Right atrium auricular region (tissue), 2 donors: ENCODE results near the gene P4HTM. TPM values are rescaled to one million over a fixed set of nuclear protein-coding genes. Genes with fewer than 3 reads are reported as not detected.

Source experiments
- DNase-seq: peaks from one replicate; pipeline ENCODE4 v3.0.0-alpha.2; 2019; ENCODE audit warnings: low spot score
- H3K27ac ChIP-seq, 2 donors: fragments of 200-600 bp; sonication (generic); 1 replicate in 1 of 2; 2 replicates in 1 of 2; pipeline ENCODE4 v1.5.1; 2016 to 2019
- H3K27me3 ChIP-seq, 2 donors: fragments of 200-600 bp; sonication (generic); one replicate each; pipeline versions ENCODE4 v1.5.1 to v1.6.0; 2017 to 2019
- H3K36me3 ChIP-seq: fragments of 200-600 bp; sonication (generic); one replicate; pipeline ENCODE4 v1.5.1; 2016
- H3K4me1 ChIP-seq, 2 donors: fragments of 200-600 bp; sonication (generic); one replicate each; pipeline versions ENCODE4 v1.5.1 to v1.6.0; 2017 to 2019
- H3K4me3 ChIP-seq, 2 donors: fragments of 200-600 bp; sonication (generic); 1 replicate in 1 of 2; 2 replicates in 1 of 2; pipeline ENCODE4 v1.5.1; 2017 to 2019; ENCODE audit warnings: mild to moderate bottlenecking in 1 of 2, moderate library complexity in 1 of 2
- H3K9me3 ChIP-seq, 2 donors: fragments of 200-600 bp; sonication (generic); one replicate each; pipeline ENCODE4 v1.5.1; 2019
- total RNA-seq, 2 donors: library from RNA; depleted of rRNA; stranded (reverse); fragments of >200 nt; gene quantifications; one replicate each; pipeline ENCODE4 v1.1.0, GENCODE V29; 2016
- TF ChIP-seq, protein P1 (sequence below), 2 donors: fragments of 200-600 bp; sonication (generic); IDR thresholded peaks; one replicate each; pipeline ENCODE4 v1.5.1; 2019; ENCODE audit warnings: antibody characterized with exemption in 2 of 2

Gene P4HTM
- total RNA-seq, 2 donors from 2014 or later, result 40.5 to 45.4 TPM

DNA sequence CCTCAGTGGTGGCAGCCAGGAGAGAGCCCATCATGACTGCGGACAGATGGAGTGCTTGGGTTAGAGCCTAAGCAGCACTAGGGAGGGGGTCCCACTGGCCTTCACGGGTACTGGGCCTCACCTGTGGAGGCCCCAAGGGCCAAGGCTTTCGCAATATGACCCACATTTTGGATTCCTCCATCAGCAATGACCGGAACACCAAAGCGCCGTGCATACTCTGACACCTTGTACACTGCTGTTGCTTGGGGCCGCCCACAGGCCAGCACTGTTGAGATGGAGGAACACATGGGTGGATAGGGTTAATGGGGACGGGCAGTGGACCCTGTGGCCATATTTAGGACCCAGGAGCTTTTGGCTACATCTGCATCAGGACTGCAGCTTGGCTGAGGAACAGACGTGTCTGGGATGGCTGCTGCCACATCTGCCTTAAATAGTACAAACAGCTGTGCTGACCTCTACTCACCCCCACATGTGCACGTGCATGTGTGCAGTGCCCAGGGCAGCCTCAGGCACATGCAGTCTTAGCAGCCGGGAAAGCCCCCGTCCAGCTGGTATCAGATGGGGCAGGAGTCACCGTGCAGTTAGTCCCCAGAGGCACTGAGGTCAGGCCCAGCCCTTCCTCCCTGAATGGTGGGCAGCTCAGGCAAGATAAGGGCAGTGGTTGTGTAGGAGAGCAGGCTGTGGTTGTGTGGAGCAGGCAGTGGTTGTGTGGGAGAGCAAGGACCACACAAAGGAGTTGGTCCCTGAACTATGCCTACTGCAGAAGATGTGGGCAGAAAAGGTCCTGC, 35.2 kb downstream of the P4HTM start:
- Histone ChIP-seq H3K9me3 (no peaks in the 10 kb centered on the region), H3K36me3 (peaks cover 42% of the 10 kb centered on the region), H3K4me1 (peaks cover 0 to 49% of the 10 kb centered on the region in 2 donors), H3K27ac (no peak overlapping the region), H3K4me3 (no peak overlapping the region), H3K27me3 (no peaks in the 10 kb centered on the region)
- DNase-seq, result no peak
- TF ChIP-seq, protein P1, sequence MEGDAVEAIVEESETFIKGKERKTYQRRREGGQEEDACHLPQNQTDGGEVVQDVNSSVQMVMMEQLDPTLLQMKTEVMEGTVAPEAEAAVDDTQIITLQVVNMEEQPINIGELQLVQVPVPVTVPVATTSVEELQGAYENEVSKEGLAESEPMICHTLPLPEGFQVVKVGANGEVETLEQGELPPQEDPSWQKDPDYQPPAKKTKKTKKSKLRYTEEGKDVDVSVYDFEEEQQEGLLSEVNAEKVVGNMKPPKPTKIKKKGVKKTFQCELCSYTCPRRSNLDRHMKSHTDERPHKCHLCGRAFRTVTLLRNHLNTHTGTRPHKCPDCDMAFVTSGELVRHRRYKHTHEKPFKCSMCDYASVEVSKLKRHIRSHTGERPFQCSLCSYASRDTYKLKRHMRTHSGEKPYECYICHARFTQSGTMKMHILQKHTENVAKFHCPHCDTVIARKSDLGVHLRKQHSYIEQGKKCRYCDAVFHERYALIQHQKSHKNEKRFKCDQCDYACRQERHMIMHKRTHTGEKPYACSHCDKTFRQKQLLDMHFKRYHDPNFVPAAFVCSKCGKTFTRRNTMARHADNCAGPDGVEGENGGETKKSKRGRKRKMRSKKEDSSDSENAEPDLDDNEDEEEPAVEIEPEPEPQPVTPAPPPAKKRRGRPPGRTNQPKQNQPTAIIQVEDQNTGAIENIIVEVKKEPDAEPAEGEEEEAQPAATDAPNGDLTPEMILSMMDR (IDR thresholded peaks at IDR 0.05), result no peak

DNA sequence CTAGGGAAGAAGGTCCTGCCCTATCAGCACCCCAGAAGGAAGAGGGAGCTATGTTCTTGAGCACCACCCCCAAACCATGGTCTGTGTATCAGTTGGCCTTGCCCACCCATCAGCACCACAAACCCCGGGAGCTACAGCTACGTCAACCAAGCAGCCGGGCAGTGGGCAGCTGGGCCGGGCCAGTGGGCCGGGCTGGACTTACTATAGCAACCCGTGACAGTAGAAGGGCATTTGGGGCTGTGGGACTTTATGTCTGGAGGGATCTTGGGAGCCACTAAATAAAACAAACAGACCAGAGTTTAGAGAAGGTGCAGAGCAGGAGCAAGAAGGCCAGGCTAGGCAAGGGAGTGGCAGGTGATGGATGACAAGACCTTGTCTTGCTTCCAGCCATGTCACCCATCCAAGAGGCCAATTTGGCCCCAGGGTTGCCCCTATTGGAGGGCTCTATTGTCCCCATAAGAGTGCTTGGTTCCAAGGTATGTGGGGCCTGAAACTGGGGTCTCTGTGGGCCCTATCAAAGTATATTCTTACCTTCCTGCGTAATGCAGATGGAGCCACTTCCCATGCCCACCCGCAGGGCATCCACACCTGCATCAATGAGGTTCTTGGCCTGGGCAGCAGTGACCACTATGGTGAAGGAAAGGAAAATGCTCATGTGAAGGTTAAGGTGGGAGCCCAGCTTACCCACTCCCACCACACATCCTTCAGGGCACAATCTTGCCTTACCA, 35.9 kb downstream of the P4HTM start:
- no peak for DNase-seq
- no peak overlapping the region for H3K4me3 ChIP-seq
- no peaks in the 10 kb centered on the region for H3K27me3 ChIP-seq
- TF ChIP-seq, protein P1 (IDR thresholded peaks at IDR 0.05), result no peak
- no peaks in the 10 kb centered on the region for H3K9me3 ChIP-seq
- peaks cover 50% of the 10 kb centered on the region for H3K36me3 ChIP-seq
- H3K27ac ChIP-seq, result no peak overlapping the region
- H3K4me1 ChIP-seq, result peaks cover 0 to 42% of the 10 kb centered on the region in 2 donors

DNA sequence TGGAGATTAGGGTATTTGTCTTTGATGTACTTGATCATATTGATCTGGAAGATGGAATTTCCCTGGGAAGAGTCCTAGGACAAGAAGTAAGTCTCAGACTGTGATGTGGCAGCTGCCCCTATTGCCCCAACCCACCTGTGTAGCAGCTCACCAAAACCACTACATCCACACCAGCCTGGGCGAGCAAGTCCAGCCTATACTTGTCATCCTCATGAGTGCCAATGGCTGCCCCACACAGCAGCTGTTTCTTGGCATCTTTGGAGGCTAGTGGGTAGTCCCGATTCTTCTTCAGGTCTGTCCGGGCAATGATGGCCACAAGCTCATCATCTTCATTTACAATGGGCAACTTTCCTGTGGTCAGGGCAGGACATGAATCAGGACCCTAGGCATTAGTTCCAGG, 36.5 kb downstream of the P4HTM start:
- Histone ChIP-seq H3K27ac (no peak overlapping the region), H3K9me3 (no peaks in the 10 kb centered on the region), H3K36me3 (peaks cover 56% of the 10 kb centered on the region), H3K4me1 (peaks cover 0 to 40% of the 10 kb centered on the region in 2 donors), H3K4me3 (no peak overlapping the region), H3K27me3 (no peaks in the 10 kb centered on the region)
- no peak for DNase-seq
- TF ChIP-seq, protein P1 (IDR thresholded peaks at IDR 0.05), result no peak

DNA sequence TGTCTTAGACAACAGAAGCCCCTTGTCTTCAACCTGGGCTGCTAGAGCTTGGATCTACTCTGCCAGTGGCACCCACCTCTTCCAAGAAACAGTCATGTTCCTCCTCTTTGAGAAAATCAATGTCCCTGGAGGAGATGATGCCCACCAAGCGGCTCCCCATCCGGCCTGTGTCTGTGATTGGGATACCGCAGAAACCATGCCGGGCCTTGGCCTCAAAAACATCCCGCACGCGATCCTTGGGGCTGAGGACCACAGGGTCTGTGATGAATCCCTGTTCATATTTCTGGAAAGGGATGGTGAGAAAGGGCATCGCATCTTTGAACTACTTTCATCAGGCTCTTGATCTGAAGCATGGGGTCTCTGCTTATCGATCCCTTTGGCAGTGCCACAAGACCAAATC, 37.6 kb downstream of the P4HTM start:
- H3K27ac ChIP-seq, result peak overlapping the region; percentile 96 to 98
- H3K36me3 ChIP-seq, result peaks cover 67% of the 10 kb centered on the region
- peaks cover 0 to 37% of the 10 kb centered on the region in 2 donors for H3K4me1 ChIP-seq
- TF ChIP-seq, protein P1 (IDR thresholded peaks at IDR 0.05), result no peak
- no peaks in the 10 kb centered on the region for H3K27me3 ChIP-seq
- DNase-seq, result no peak
- H3K9me3 ChIP-seq, result no peaks in the 10 kb centered on the region
- no peak overlapping the region for H3K4me3 ChIP-seq

DNA sequence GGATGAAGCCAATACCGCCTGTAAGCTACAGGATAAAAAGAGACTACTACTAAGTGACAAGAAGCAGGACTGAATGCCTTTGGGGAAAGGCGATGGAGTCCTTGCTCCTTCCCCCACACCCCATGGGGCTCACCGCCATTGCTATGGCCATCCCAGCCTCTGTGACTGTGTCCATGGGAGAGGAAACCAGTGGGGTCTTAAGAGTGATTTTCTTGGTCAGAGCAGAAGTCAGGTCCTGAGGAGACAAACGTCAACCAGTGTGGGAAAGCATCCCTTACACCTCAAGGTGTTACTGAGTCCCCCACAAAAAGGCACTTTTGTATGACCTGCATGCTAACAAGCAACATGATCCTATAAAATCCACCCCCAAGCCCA, 38.2 kb downstream of the P4HTM start:
- H3K4me1 ChIP-seq, result peaks cover 0 to 31% of the 10 kb centered on the region in 2 donors
- TF ChIP-seq, protein P1 (IDR thresholded peaks at IDR 0.05), result no peak
- no peaks in the 10 kb centered on the region for H3K9me3 ChIP-seq
- H3K36me3 ChIP-seq, result peaks cover 67% of the 10 kb centered on the region
- peak overlapping the region; percentile 73 to 82 for H3K4me3 ChIP-seq
- DNase-seq, result no peak
- peak overlapping the region; percentile 96 to 98 for H3K27ac ChIP-seq
- no peaks in the 10 kb centered on the region for H3K27me3 ChIP-seq
